ENCODE measurements around the gene FCHO1. TPM values are rescaled to one million over a fixed set of nuclear protein-coding genes. Genes with fewer than 3 reads are reported as not detected.

Gene FCHO1
- total RNA-seq, 1 experiment from 2014 or later = 1.1 TPM

GRCh38 chr19:17753976-17754375, 2.7 kb downstream of the FCHO1 start:
- intact Hi-C loops (cut with micrococcal nuclease; ENCODE audit: unreplicated experiment) (no loop called here), in situ Hi-C loops (cut with HindIII; ENCODE audit: low pct_unique_long_range_greater_than_20kb, low sequenced_read_pairs) (no loop called here)
- Histone ChIP-seq H3K4me1 (ENCODE audit: control insufficient read depth, insufficient read depth, low read length) (peaks cover 8% of the 10 kb centered on the region), H3K36me3 (ENCODE audit: control insufficient read depth, insufficient read depth, low read length) (no peaks in the 10 kb centered on the region), H3K9me3 (ENCODE audit: control insufficient read depth, insufficient read depth, low read depth, low read length) (no peaks in the 10 kb centered on the region), H3K27ac (ENCODE audit: low read length) (no peak overlapping the region), H3K4me3 (ENCODE audit: low read depth in 2 of 2, low read length in 2 of 2) (no peak overlapping the region), H3K27me3 (ENCODE audit: control insufficient read depth, insufficient read depth, low read length) (no peaks in the 10 kb centered on the region)
- no peak for ATAC-seq
- TF ChIP-seq POLR2AphosphoS5 (IDR thresholded peaks at IDR 0.05; ENCODE audit: low read depth, low read length) (no peak), TCF7L2 (IDR thresholded peaks at IDR 0.05; ENCODE audit: low read depth, low read length) (no peak), SIN3A (IDR thresholded peaks at IDR 0.05; ENCODE audit: borderline replicate concordance, insufficient read depth, low read depth, low read length) (no peak)
- TF ChIP-seq, protein P1, sequence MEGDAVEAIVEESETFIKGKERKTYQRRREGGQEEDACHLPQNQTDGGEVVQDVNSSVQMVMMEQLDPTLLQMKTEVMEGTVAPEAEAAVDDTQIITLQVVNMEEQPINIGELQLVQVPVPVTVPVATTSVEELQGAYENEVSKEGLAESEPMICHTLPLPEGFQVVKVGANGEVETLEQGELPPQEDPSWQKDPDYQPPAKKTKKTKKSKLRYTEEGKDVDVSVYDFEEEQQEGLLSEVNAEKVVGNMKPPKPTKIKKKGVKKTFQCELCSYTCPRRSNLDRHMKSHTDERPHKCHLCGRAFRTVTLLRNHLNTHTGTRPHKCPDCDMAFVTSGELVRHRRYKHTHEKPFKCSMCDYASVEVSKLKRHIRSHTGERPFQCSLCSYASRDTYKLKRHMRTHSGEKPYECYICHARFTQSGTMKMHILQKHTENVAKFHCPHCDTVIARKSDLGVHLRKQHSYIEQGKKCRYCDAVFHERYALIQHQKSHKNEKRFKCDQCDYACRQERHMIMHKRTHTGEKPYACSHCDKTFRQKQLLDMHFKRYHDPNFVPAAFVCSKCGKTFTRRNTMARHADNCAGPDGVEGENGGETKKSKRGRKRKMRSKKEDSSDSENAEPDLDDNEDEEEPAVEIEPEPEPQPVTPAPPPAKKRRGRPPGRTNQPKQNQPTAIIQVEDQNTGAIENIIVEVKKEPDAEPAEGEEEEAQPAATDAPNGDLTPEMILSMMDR (IDR thresholded peaks at IDR 0.05) = no peak
- TF ChIP-seq, protein P2, sequence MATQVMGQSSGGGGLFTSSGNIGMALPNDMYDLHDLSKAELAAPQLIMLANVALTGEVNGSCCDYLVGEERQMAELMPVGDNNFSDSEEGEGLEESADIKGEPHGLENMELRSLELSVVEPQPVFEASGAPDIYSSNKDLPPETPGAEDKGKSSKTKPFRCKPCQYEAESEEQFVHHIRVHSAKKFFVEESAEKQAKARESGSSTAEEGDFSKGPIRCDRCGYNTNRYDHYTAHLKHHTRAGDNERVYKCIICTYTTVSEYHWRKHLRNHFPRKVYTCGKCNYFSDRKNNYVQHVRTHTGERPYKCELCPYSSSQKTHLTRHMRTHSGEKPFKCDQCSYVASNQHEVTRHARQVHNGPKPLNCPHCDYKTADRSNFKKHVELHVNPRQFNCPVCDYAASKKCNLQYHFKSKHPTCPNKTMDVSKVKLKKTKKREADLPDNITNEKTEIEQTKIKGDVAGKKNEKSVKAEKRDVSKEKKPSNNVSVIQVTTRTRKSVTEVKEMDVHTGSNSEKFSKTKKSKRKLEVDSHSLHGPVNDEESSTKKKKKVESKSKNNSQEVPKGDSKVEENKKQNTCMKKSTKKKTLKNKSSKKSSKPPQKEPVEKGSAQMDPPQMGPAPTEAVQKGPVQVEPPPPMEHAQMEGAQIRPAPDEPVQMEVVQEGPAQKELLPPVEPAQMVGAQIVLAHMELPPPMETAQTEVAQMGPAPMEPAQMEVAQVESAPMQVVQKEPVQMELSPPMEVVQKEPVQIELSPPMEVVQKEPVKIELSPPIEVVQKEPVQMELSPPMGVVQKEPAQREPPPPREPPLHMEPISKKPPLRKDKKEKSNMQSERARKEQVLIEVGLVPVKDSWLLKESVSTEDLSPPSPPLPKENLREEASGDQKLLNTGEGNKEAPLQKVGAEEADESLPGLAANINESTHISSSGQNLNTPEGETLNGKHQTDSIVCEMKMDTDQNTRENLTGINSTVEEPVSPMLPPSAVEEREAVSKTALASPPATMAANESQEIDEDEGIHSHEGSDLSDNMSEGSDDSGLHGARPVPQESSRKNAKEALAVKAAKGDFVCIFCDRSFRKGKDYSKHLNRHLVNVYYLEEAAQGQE (IDR thresholded peaks at IDR 0.05; ENCODE audit: insufficient read depth in 1 of 2, low read depth in 2 of 2, low read length in 1 of 2) = no peak
- DNase-seq (ENCODE audit: low read depth, low spot score) = no peak
- CTCF ChIA-PET = interaction anchor here (0.9 kb wide), 1 partner anchor 13 kb away, joined by 3 read pairs; no protein-coding TSS in a partner anchor
- POLR2A ChIA-PET = no interaction called here
- no TSS peak for BruUV-seq (replicated peaks)

GRCh38 chr19:17754634-17755442, 3.6 kb downstream of the FCHO1 start:
- intact Hi-C loops (cut with micrococcal nuclease; ENCODE audit: unreplicated experiment) (no loop called here), in situ Hi-C loops (cut with HindIII; ENCODE audit: low pct_unique_long_range_greater_than_20kb, low sequenced_read_pairs) (no loop called here)
- POLR2A ChIA-PET = no interaction called here
- ATAC-seq (peak; percentile 36; the same call in 1 of the 2 replicates), DNase-seq (ENCODE audit: low read depth, low spot score) (no peak)
- TF ChIP-seq POLR2AphosphoS5 (IDR thresholded peaks at IDR 0.05; ENCODE audit: low read depth, low read length) (no peak), TCF7L2 (IDR thresholded peaks at IDR 0.05; ENCODE audit: low read depth, low read length) (no peak), SIN3A (IDR thresholded peaks at IDR 0.05; ENCODE audit: borderline replicate concordance, insufficient read depth, low read depth, low read length) (no peak)
- TF ChIP-seq, protein P2 (IDR thresholded peaks at IDR 0.05; ENCODE audit: insufficient read depth in 1 of 2, low read depth in 2 of 2, low read length in 1 of 2) = no peak
- TF ChIP-seq, protein P1 (IDR thresholded peaks at IDR 0.05) = no peak
- no peak overlapping the region for H3K27ac ChIP-seq (ENCODE audit: low read length)
- H3K9me3 ChIP-seq (ENCODE audit: control insufficient read depth, insufficient read depth, low read depth, low read length) = no peaks in the 10 kb centered on the region
- H3K27me3 ChIP-seq (ENCODE audit: control insufficient read depth, insufficient read depth, low read length) = no peaks in the 10 kb centered on the region
- H3K4me3 ChIP-seq (ENCODE audit: low read depth in 2 of 2, low read length in 2 of 2) = no peak overlapping the region
- H3K4me1 ChIP-seq (ENCODE audit: control insufficient read depth, insufficient read depth, low read length) = peaks cover 8% of the 10 kb centered on the region
- no peaks in the 10 kb centered on the region for H3K36me3 ChIP-seq (ENCODE audit: control insufficient read depth, insufficient read depth, low read length)
- CTCF ChIA-PET = interaction anchor here (0.9 kb wide), 1 partner anchor 12 kb away, joined by 3 read pairs; no protein-coding TSS in a partner anchor
- no TSS peak for BruUV-seq (replicated peaks)

Measured in Panc1 (cell line).